Panc1 (cell line): ENCODE results near the gene ZFYVE21.

Source experiments
- CTCF ChIP-seq: fragments of 450-650 bp; IDR thresholded peaks from 2 replicates; pipeline ENCODE4 v1.5.1; 2017; ENCODE audit warnings: mild to moderate bottlenecking
- REST ChIP-seq, 2 experiments: IDR thresholded peaks; 2 replicates each; pipeline ENCODE4 v1.6.1; 2011 to 2012; ENCODE audit warnings: low read depth in 2 of 2, control low read depth in 1 of 2, low read length in 1 of 2, mild to moderate bottlenecking in 1 of 2, moderate library complexity in 1 of 2; ENCODE audit not compliant: insufficient read depth in 1 of 2
- SIN3A ChIP-seq: IDR thresholded peaks from 2 replicates; pipeline ENCODE4 v1.6.1; 2012; ENCODE audit warnings: low read depth, mild to moderate bottlenecking, low read length, moderate library complexity, borderline replicate concordance; ENCODE audit not compliant: insufficient read depth

GRCh38 chr14:103739793-103740501, 24.3 kb downstream of the ZFYVE21 start:
- TF ChIP-seq CTCF, result no peak
- TF ChIP-seq REST (IDR thresholded peaks at IDR 0.05; ENCODE audit: insufficient read depth in 1 of 2, low read depth in 2 of 2, low read length in 1 of 2), result no peak
- no peak for TF ChIP-seq SIN3A
